ENCODE data around the gene CD44.
"Not testable (repeated sequence)": the region's sequence is repeated elsewhere in the genome, so short reads cannot be mapped to it uniquely, and the experiment has no call there.

The CD44 gene

GRCh38 chr11:35216962-35217678 lies 78.1 kb downstream of the CD44 start:
- H3K4me3 ChIP-seq (ENCODE audit: low read length): no peak overlapping the region
- no peak for DNase-seq (ENCODE audit: low read depth)
- TF ChIP-seq, protein P1, sequence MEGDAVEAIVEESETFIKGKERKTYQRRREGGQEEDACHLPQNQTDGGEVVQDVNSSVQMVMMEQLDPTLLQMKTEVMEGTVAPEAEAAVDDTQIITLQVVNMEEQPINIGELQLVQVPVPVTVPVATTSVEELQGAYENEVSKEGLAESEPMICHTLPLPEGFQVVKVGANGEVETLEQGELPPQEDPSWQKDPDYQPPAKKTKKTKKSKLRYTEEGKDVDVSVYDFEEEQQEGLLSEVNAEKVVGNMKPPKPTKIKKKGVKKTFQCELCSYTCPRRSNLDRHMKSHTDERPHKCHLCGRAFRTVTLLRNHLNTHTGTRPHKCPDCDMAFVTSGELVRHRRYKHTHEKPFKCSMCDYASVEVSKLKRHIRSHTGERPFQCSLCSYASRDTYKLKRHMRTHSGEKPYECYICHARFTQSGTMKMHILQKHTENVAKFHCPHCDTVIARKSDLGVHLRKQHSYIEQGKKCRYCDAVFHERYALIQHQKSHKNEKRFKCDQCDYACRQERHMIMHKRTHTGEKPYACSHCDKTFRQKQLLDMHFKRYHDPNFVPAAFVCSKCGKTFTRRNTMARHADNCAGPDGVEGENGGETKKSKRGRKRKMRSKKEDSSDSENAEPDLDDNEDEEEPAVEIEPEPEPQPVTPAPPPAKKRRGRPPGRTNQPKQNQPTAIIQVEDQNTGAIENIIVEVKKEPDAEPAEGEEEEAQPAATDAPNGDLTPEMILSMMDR (IDR thresholded peaks at IDR 0.05; ENCODE audit: insufficient read depth, low read depth, low read length, missing control alignments): no peak

GRCh38 chr11:35218956-35219355 lies 80.0 kb downstream of the CD44 start:
- TF ChIP-seq, protein P1 (IDR thresholded peaks at IDR 0.05; ENCODE audit: insufficient read depth, low read depth, low read length, missing control alignments): no peak
- DNase-seq (ENCODE audit: low read depth): no peak
- no peak overlapping the region for H3K4me3 ChIP-seq (ENCODE audit: low read length)

- TF ChIP-seq, protein P1 (IDR thresholded peaks at IDR 0.05; ENCODE audit: insufficient read depth, low read depth, low read length, missing control alignments): no peak
- no peak overlapping the region for H3K4me3 ChIP-seq (ENCODE audit: low read length)
- no peak for DNase-seq (ENCODE audit: low read depth)
Observed at GRCh38 chr11:35223371-35223796, 84.4 kb downstream of the CD44 start.

- H3K4me3 ChIP-seq (ENCODE audit: low read length): no peak overlapping the region
- TF ChIP-seq, protein P1 (IDR thresholded peaks at IDR 0.05; ENCODE audit: insufficient read depth, low read depth, low read length, missing control alignments): no peak
- no peak for DNase-seq (ENCODE audit: low read depth)
Observed at GRCh38 chr11:35223991-35224390, 85.0 kb downstream of the CD44 start.

GRCh38 chr11:35225946-35226520 lies 87.1 kb downstream of the CD44 start:
- TF ChIP-seq, protein P1 (IDR thresholded peaks at IDR 0.05; ENCODE audit: insufficient read depth, low read depth, low read length, missing control alignments): no peak
- no peak for DNase-seq (ENCODE audit: low read depth)
- H3K4me3 ChIP-seq (ENCODE audit: low read length): no peak overlapping the region

DNA sequence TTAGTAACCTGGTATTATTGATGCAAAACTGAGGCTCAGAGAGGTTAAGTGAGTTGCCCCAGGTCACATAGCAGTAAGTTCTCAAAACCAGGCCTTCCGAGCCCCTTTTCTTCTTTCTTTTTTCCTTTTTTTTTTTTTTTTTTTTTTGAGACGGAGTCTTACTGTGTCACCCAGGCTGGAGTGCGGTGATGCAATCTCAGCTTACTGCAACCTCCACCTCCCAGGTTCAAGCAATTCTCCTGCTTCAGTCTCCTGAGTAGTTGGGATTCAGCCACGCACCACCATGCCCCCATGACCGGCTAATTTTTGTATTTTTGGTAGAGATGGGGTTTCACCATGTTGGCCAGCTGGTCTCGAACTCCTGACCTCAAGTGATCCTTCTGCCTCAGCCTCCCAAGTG lies 87.8 kb downstream of the CD44 start:
- not testable (repeated sequence) for H3K4me3 ChIP-seq (ENCODE audit: low read length); DNase-seq (ENCODE audit: low read depth)

DNA sequence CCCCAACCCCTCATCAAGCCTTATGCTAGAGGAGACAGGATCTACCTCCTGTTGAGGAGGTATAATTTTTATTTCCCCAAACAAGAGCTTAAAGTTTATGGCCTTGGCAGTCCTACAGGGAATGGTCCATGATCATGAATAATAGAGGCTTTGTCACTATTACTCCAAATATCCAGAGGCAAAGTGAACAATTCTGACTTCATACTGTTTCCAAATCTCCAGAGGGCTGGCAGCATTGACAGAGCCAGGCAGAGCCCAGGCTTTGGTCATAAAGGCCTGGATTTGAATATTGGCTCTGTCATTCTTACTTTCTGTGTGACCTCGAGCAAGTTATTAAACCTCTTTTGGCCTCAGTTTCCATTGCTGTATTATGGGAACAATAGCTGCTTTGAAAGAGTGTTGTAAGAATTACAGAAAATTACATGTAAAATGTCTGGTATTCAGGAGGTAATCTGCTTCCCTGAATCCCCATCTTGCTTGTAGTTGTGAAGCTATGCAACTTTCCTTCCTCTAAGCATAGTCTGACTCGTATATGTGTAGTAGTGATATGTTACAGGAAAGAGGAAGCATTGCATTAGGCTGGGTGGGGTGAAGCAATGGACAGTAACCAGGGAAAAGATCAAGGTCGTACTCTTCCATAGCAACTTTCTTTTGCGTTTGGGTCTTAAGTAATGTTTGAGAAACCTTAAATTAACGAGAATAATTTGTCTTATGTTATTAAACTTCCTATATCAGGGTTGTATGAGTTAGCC lies 88.8 kb downstream of the CD44 start:
- DNase-seq (ENCODE audit: low read depth): no peak
- TF ChIP-seq, protein P1 (IDR thresholded peaks at IDR 0.05; ENCODE audit: insufficient read depth, low read depth, low read length, missing control alignments): no peak
- no peak overlapping the region for H3K4me3 ChIP-seq (ENCODE audit: low read length)

Measured in epithelial cell of esophagus (primary cell).